HG03064 (cell line): ENCODE results near the gene ALKAL2.

ENCODE experiments used
- ATAC-seq: cut with Tn5 transposase; IDR thresholded peaks from one replicate; pipeline ENCODE4 v1.9.1; 2021; ENCODE audit warnings: low read depth; ENCODE audit not compliant: unreplicated experiment

ALKAL2 gene

GRCh38 chr2:252001-252602 is 35.8 kb downstream of the ALKAL2 start:
- ATAC-seq: no peak

- ATAC-seq: no peak
These were observed 38.3 kb downstream of the ALKAL2 start for GRCh38 chr2:249538-250042.

- no peak for ATAC-seq
These were observed 39.2 kb downstream of the ALKAL2 start for GRCh38 chr2:248724-249123.

- no peak for ATAC-seq
These were observed 41.3 kb downstream of the ALKAL2 start for GRCh38 chr2:246489-247144.

- ATAC-seq: no peak
These were observed 43.3 kb downstream of the ALKAL2 start for GRCh38 chr2:244547-244946.

GRCh38 chr2:238869-239268 is 49.0 kb downstream of the ALKAL2 start:
- ATAC-seq: no peak

GRCh38 chr2:238431-238830 is 49.5 kb downstream of the ALKAL2 start:
- no peak for ATAC-seq

GRCh38 chr2:237878-238277 is 50.0 kb downstream of the ALKAL2 start:
- no peak for ATAC-seq

- no peak for ATAC-seq
These were observed 50.8 kb downstream of the ALKAL2 start for GRCh38 chr2:236993-237539.

GRCh38 chr2:234421-234820 is 53.5 kb downstream of the ALKAL2 start:
- no peak for ATAC-seq

- ATAC-seq: no peak
These were observed 54.9 kb downstream of the ALKAL2 start for GRCh38 chr2:233030-233429.

- ATAC-seq: no peak
These were observed 56.2 kb downstream of the ALKAL2 start for GRCh38 chr2:231521-232185.
